MG63 (cell line): Measurements from ENCODE around the gene MYPN. TPM values are rescaled to one million over a fixed set of nuclear protein-coding genes. Genes with fewer than 3 reads are reported as not detected.

Experiments
- DNase-seq: peaks from one replicate; pipeline ENCODE4 v3.0.0-alpha.2; 2020
- H3K27me3 ChIP-seq: fragments of 250-450 bp; sonication (Bioruptor Pico); 2 replicates; pipeline ENCODE4 v1.5.1; 2020; ENCODE audit warnings: mild to moderate bottlenecking, moderate library complexity
- H3K36me3 ChIP-seq: fragments of 250-450 bp; sonication (Bioruptor Pico); 2 replicates; pipeline ENCODE4 v1.5.1; 2020; ENCODE audit warnings: mild to moderate bottlenecking, moderate library complexity
- H3K4me3 ChIP-seq: fragments of 250-450 bp; sonication (Bioruptor Pico); 2 replicates; pipeline ENCODE4 v1.5.1; 2020; ENCODE audit warnings: mild to moderate bottlenecking, moderate library complexity
- H3K9me3 ChIP-seq: fragments of 250-450 bp; sonication (Bioruptor Pico); 2 replicates; pipeline ENCODE4 v1.5.1; 2020; ENCODE audit warnings: mild to moderate bottlenecking, moderate library complexity
- total RNA-seq: library from RNA; depleted of rRNA; stranded (reverse); fragments of >200 nt; shearing (Covaris generic); gene quantifications from 2 replicates; pipeline ENCODE4 v1.2.3, GENCODE V29; 2014; ENCODE audit warnings: low replicate concordance; rRNA removed

The MYPN gene
- total RNA-seq, 1 experiment from 2014 or later, result 31.3 TPM

DNA sequence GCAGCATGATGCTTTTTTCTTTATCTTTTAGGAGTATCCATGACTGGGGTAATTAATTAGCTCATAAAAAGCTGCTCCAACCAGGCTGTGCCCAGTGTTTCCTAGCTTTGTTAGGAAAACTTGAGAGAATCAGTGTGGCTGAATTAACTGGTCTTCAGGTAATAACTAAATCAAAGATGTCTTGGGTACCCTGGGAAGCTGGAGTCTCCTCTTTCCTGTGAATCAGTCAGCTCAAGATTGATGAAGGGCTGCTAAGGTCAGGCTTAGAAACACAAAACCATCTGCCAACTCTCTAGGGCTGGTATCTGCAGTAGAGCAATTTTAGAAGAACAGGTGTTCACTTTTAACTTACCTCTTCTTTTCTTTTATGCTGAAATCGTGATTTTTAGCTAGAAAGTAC is 144.1 kb downstream of the MYPN start:
- Histone ChIP-seq H3K9me3 (no peaks in the 10 kb centered on the region), H3K27me3 (no peaks in the 10 kb centered on the region), H3K4me3 (no peak overlapping the region), H3K36me3 (no peaks in the 10 kb centered on the region)
- no peak for DNase-seq

DNA sequence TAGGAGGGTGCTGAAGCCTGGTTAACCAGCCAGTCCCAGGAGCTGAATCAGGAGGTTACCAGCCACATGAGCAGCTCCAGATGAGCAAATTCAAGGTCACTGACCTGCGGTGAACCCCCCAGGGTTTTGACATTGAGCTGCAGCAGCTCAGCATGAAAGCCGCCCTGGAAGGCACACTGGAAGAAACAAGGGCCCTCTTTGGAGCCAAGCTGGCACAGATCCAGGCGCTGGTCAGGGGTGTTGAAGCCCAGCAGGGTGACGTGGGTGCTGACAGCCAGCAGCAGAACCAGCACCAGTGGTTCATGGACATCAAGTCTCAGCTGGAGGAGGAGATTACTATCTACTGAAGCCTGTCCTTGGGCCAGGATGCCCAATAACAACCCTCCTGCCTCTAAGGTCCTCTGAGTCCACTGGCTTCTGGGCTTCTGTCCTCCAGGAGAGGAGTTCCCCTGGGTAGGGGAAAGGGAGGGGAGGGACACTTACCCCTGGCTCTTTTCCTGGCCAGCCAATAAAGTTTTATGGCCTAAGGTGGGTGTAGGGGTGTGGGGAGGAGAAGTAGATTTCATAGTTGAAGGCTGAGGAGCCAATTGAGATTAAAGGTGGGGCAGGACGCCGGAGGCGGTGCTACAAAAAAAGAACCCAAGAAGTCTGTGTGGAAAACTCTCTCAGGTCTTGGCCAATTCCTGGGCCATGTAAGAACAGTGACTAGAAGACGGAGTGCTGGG is 152.0 kb downstream of the MYPN start:
- no peak for DNase-seq
- Histone ChIP-seq H3K9me3 (no peaks in the 10 kb centered on the region), H3K27me3 (no peaks in the 10 kb centered on the region), H3K36me3 (no peaks in the 10 kb centered on the region), H3K4me3 (no peak overlapping the region)

Other genes starting within 250 kb of the MYPN start
- 26.2 and 27.3 TPM in 2 replicates for gene SIRT1, start 224.8 kb upstream of the MYPN start, total RNA-seq
- gene HERC4, start 34.2 kb upstream of the MYPN start, total RNA-seq, result 129 and 171 TPM in 2 replicates
- gene ATOH7, start 122.6 kb downstream of the MYPN start, total RNA-seq, result not detected in 2 replicates
- gene HNRNPH3, start 222.6 kb downstream of the MYPN start, total RNA-seq, result 29.8 and 50.1 TPM in 2 replicates
- gene PBLD, start 223.4 kb downstream of the MYPN start, total RNA-seq, result 2.5 and 3.4 TPM in 2 replicates